H1 (cell line): Measurements from ENCODE around the gene MKNK2. TPM values are rescaled to one million over a fixed set of nuclear protein-coding genes. Genes with fewer than 3 reads are reported as not detected.

ENCODE experiments used
- CTCF ChIA-PET: fragments of 300-600 bp; sonication (Branson Sonifier 250); formaldehyde crosslinking; loops from one replicate; lab custom pipeline; 2021; ENCODE audit not compliant: partially characterized antibody; lab: Charles Lee
- POLR2A ChIA-PET: fragments of 300-600 bp; sonication (Branson Sonifier 250); formaldehyde crosslinking; loops from one replicate; lab custom pipeline; 2021; ENCODE audit warnings: inconsistent platforms; ENCODE audit not compliant: partially characterized antibody; lab: Charles Lee
- DNase-seq, 2 experiments: peaks; one replicate each; pipeline versions ENCODE4 v3.0.0 to v3.0.0-alpha.2; 2010 to 2022; ENCODE audit warnings: low spot score in 2 of 2, low read depth in 1 of 2, mixed read lengths in 1 of 2
- FAIRE-seq: peaks from 2 replicates; lab custom pipeline; 2011; peaks lifted over from hg19 to GRCh38; lab: Jason Lieb, UNC
- H2AFZ ChIP-seq: 2 replicates; pipeline ENCODE4 v1.8.1; 2012; ENCODE audit warnings: low read length, inconsistent platforms
- H2AK5ac ChIP-seq: 2 replicates; pipeline ENCODE4 v1.6.1; 2013; ENCODE audit warnings: low read depth, low read length
- H2BK120ac ChIP-seq: replicated peaks from 2 replicates; pipeline ENCODE3; 2013; ENCODE audit warnings: low read depth, low read length, inconsistent platforms
- H2BK12ac ChIP-seq: 2 replicates; pipeline ENCODE4 v1.6.1; 2013; ENCODE audit warnings: low read depth, low read length
- H2BK15ac ChIP-seq: 2 replicates; pipeline ENCODE4 v1.6.1; 2013; ENCODE audit warnings: low read length
- H2BK20ac ChIP-seq: 2 replicates; pipeline ENCODE4 v1.6.1; 2013; ENCODE audit warnings: low read length
- H2BK5ac ChIP-seq: 2 replicates; pipeline ENCODE4 v1.6.1; 2013; ENCODE audit warnings: low read depth, low read length
- H3K14ac ChIP-seq: 2 replicates; pipeline ENCODE4 v1.6.1; 2013; ENCODE audit warnings: inconsistent platforms; ENCODE audit not compliant: insufficient read length
- H3K18ac ChIP-seq: 2 replicates; pipeline ENCODE4 v1.6.1; 2013; ENCODE audit warnings: low read length; ENCODE audit errors: extremely low read depth
- H3K23ac ChIP-seq: 2 replicates; pipeline ENCODE4 v1.6.1; 2013; ENCODE audit warnings: inconsistent platforms; ENCODE audit not compliant: insufficient read length
- H3K23me2 ChIP-seq: 2 replicates; pipeline ENCODE4 v1.6.1; 2013; ENCODE audit warnings: low read depth, low read length
- H3K27ac ChIP-seq: 2 replicates; pipeline ENCODE4 v1.6.1; 2011; ENCODE audit warnings: low read depth, low read length, inconsistent platforms
- H3K27me3 ChIP-seq, 4 experiments: replicated peaks in 1 of 4; 1 replicate in 1 of 4; 2 replicates in 3 of 4; pipeline versions ENCODE4 v1.6.1 to v1.8.1; 2011 to 2013; ENCODE audit warnings: low read length in 3 of 4, mild to moderate bottlenecking in 3 of 4, inconsistent platforms in 2 of 4, mixed read lengths in 2 of 4, moderate library complexity in 1 of 4; ENCODE audit not compliant: control insufficient read depth in 3 of 4, insufficient read depth in 3 of 4; ENCODE audit errors: extremely low read depth in 1 of 4
- H3K36me3 ChIP-seq, 4 experiments: 2 replicates each; pipeline versions ENCODE4 v1.6.1 to v1.8.1; 2011 to 2013; ENCODE audit warnings: mild to moderate bottlenecking in 4 of 4, low read length in 3 of 4, moderate library complexity in 2 of 4, control low read depth in 1 of 4, inconsistent platforms in 1 of 4; ENCODE audit not compliant: insufficient read depth in 4 of 4, control insufficient read depth in 2 of 4
- H3K4ac ChIP-seq: replicated peaks from 2 replicates; pipeline ENCODE3; 2013; ENCODE audit warnings: low read length, low read depth, mixed read lengths, inconsistent platforms; ENCODE audit not compliant: insufficient read length
- H3K4me1 ChIP-seq, 4 experiments: replicated peaks in 1 of 4; 1 replicate in 1 of 4; 2 replicates in 3 of 4; pipeline versions ENCODE4 v1.6.1 to v1.8.1; 2011 to 2013; ENCODE audit warnings: low read length in 3 of 4, inconsistent platforms in 2 of 4, mixed read lengths in 1 of 4; ENCODE audit not compliant: insufficient read depth in 4 of 4, control insufficient read depth in 3 of 4
- H3K4me2 ChIP-seq, 2 experiments: 2 replicates each; pipeline versions ENCODE4 v1.6.1 to v1.8.1; 2011 to 2013; ENCODE audit warnings: low read depth in 2 of 2, low read length in 2 of 2, control low read depth in 1 of 2, inconsistent platforms in 1 of 2, mild to moderate bottlenecking in 1 of 2; ENCODE audit not compliant: insufficient read depth in 1 of 2
- H3K4me3 ChIP-seq, 4 experiments: fragments of 200-600, 300-600 bp in 1 of 4; sonication (generic), shearing (Covaris generic), sonication (Bioruptor Twin) in 1 of 4; 2 replicates each; pipeline versions ENCODE4 v1.5.1 to v1.8.1; 2011 to 2016; ENCODE audit warnings: low read length in 4 of 4, low read depth in 3 of 4, control low read depth in 2 of 4, inconsistent platforms in 2 of 4, mild to moderate bottlenecking in 2 of 4, mixed read lengths in 1 of 4, moderate library complexity in 1 of 4; ENCODE audit not compliant: insufficient read depth in 2 of 4; ENCODE audit errors: extremely low read depth in 1 of 4
- H3K56ac ChIP-seq: replicated peaks from 2 replicates; pipeline ENCODE3; 2013; ENCODE audit warnings: low read depth, mild to moderate bottlenecking, mixed read lengths, low read length, inconsistent platforms; ENCODE audit not compliant: insufficient read length
- H3K79me1 ChIP-seq: 2 replicates; pipeline ENCODE4 v1.6.1; 2013; ENCODE audit warnings: low read depth, low read length, control low read depth
- H3K79me2 ChIP-seq, 2 experiments: 2 replicates each; pipeline versions ENCODE4 v1.6.1 to v1.8.1; 2012 to 2013; ENCODE audit warnings: low read length in 2 of 2, mild to moderate bottlenecking in 2 of 2, inconsistent platforms in 1 of 2; ENCODE audit not compliant: insufficient read depth in 2 of 2, control insufficient read depth in 1 of 2
- H3K9ac ChIP-seq, 4 experiments: replicated peaks in 1 of 4; 1 replicate in 1 of 4; 2 replicates in 3 of 4; pipeline versions ENCODE4 v1.6.1 to v1.8.1; 2011 to 2013; ENCODE audit warnings: low read depth in 3 of 4, low read length in 3 of 4, control low read depth in 2 of 4, mild to moderate bottlenecking in 2 of 4, moderate library complexity in 2 of 4, inconsistent platforms in 1 of 4; ENCODE audit errors: extremely low read depth in 1 of 4
- H3K9me3 ChIP-seq, 2 experiments: 2 replicates each; pipeline versions ENCODE4 v1.6.1 to v1.8.1; 2012 to 2013; ENCODE audit warnings: mild to moderate bottlenecking in 2 of 2, moderate library complexity in 2 of 2, control low read depth in 1 of 2, inconsistent platforms in 1 of 2, low read depth in 1 of 2, low read length in 1 of 2, mixed read lengths in 1 of 2; ENCODE audit not compliant: insufficient read depth in 2 of 2
- H4K20me1 ChIP-seq, 2 experiments: replicated peaks in 1 of 2; 2 replicates each; pipeline versions ENCODE3 to v1.8.1; 2011 to 2013; ENCODE audit warnings: inconsistent platforms in 2 of 2, low read length in 2 of 2, mild to moderate bottlenecking in 1 of 2; ENCODE audit not compliant: insufficient read depth in 2 of 2, control insufficient read depth in 1 of 2
- H4K5ac ChIP-seq: 2 replicates; pipeline ENCODE4 v1.6.1; 2013; ENCODE audit warnings: low read length, low read depth, mixed read lengths, inconsistent platforms; ENCODE audit not compliant: insufficient read length
- H4K8ac ChIP-seq: 2 replicates; pipeline ENCODE4 v1.8.0; 2013; ENCODE audit warnings: mild to moderate bottlenecking, moderate library complexity, low read length, inconsistent platforms; ENCODE audit not compliant: insufficient read depth; ENCODE audit errors: extremely low read depth
- H4K91ac ChIP-seq: replicated peaks from 2 replicates; pipeline ENCODE3; 2013; ENCODE audit warnings: low read length, mixed read lengths, inconsistent platforms; ENCODE audit not compliant: insufficient read length
- ASH2L ChIP-seq: fragments of 200-600, 300-600 bp; sonication (generic); IDR thresholded peaks from one replicate; pipeline ENCODE4 v1.7.1; 2017; ENCODE audit warnings: low read length
- CEBPB ChIP-seq: IDR thresholded peaks from 2 replicates; pipeline ENCODE4 v1.6.1; 2012; ENCODE audit warnings: low read depth, low read length
- CHD1 ChIP-seq: IDR thresholded peaks from 2 replicates; pipeline ENCODE4 v1.6.1; 2012; ENCODE audit warnings: low read depth, low read length, improper control_type of control experiment
- JUN ChIP-seq: IDR thresholded peaks from 2 replicates; pipeline ENCODE4 v1.6.1; 2011; ENCODE audit warnings: low read depth, mild to moderate bottlenecking, improper control_type of control experiment, low read length
- PHF8 ChIP-seq: fragments of 200-600 bp; sonication (generic); conservative IDR thresholded peaks from 2 replicates; pipeline ENCODE4 v1.7.1; 2012; ENCODE audit warnings: low read depth, mild to moderate bottlenecking, inconsistent platforms, low read length, moderate library complexity
- RAD21 ChIP-seq, 2 experiments: IDR thresholded peaks in 1 of 2; conservative IDR thresholded peaks in 1 of 2; 2 replicates each; pipeline ENCODE4 v1.6.1; 2011; ENCODE audit warnings: low read depth in 2 of 2, low read length in 2 of 2, improper control_type of control experiment in 1 of 2, inconsistent platforms in 1 of 2, mild to moderate bottlenecking in 1 of 2, moderate library complexity in 1 of 2
- SRF ChIP-seq: IDR thresholded peaks from 2 replicates; pipeline ENCODE4 v1.6.1; 2011; ENCODE audit warnings: mild to moderate bottlenecking, low read depth, low read length, moderate library complexity
- TAF1 ChIP-seq: IDR thresholded peaks from 2 replicates; pipeline ENCODE4 v1.6.1; 2011; ENCODE audit warnings: mild to moderate bottlenecking, low read depth, low read length
- ZNF274 ChIP-seq: IDR thresholded peaks from 2 replicates; pipeline ENCODE4 v1.7.0; 2012; ENCODE audit warnings: low read length, borderline replicate concordance; ENCODE audit errors: extremely low read depth
- WGBS, 2 experiments: shearing (Covaris generic) in 1 of 2; methylation state at CpG; one replicate each; pipeline versions ENCODE4 v1.1.6 to v1.1.7; 2013 to 2015; ENCODE audit warnings: low lambda C conversion rate in 2 of 2, mixed read lengths in 2 of 2, inconsistent platforms in 1 of 2, low coverage in 1 of 2, missing lambda C conversion rate in 1 of 2; ENCODE audit not compliant: insufficient replicate concordance in 2 of 2, insufficient coverage in 1 of 2, insufficient read length in 1 of 2; ENCODE audit errors: extremely low coverage in 1 of 2, missing lambda C conversion rate in 1 of 2; 5-methylcytosine and 5-hydroxymethylcytosine counted together
- polyA plus RNA-seq, 7 experiments: library from polyadenylated mRNA; depleted of rRNA in 3 of 7; stranded (reverse) in 5 of 7; unstranded in 2 of 7; fragments of >200 nt in 5 of 7; fragments of 200-250 nt in 2 of 7; gene quantifications; 1 replicate in 5 of 7; 2 replicates in 1 of 7; 4 replicates in 1 of 7; pipeline versions ENCODE4 v1.2.1 to v1.2.3, GENCODE V29; 2011 to 2013; ENCODE audit warnings: missing spikeins in 2 of 7, mixed read lengths in 2 of 7
- total RNA-seq: library from RNA; stranded (reverse); fragmentation: NEBNext Ultra II Directional; extraction: Animal tissue kit (Norgen Biotek cat#: 25700); gene quantifications from 2 replicates; pipeline ENCODE4 v1.2.1, GENCODE V29; 2021

Gene MKNK2
- total and polyA plus RNA-seq, 2 of the 8 experiments (the other 6 are each of a cell fraction or from before 2014, with no cell fraction given) = 163 to 166 TPM

DNA sequence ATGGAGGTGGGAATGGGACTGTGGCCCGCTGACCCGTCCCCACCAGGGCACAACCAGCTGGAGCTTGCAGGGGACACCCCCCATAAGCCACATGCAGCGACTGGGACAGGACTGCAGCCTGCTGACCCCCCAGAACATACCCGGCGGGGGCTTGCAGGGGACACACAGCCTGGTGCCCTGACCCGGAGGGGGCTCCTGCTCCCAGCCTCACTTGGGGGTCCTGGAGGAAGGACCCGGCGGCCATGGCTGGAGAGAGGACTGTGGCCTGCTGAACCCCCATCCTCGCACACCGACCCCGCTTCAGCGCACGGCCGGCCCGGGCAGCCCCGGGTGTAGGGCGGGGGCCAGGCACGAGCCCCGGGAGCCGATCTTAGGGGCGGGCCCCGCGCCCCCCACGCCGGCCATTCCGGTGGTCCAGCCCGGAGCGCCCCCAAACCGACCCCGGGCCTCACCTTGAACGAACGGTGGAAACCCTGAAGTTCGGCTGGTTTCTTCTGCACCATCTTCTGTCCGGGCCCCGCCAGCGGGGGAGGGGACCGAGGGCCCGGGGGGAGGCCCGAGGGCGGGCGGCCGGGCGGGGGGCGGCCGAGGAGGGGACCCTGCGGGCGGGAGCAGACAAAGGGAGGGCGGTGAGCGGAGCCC lies 574 bp downstream of the MKNK2 start:
- Histone ChIP-seq H3K4ac (no peak overlapping the region), H3K23ac (no peak overlapping the region), H3K4me2 (peak overlapping the region; percentile 78 to 91), H2BK120ac (no peak overlapping the region), H4K91ac (no peak overlapping the region), H3K23me2 (peaks cover 4% of the 10 kb centered on the region; the same call in 1 of the 2 replicates), H4K20me1 (peaks cover 21 to 38% of the 10 kb centered on the region in 2 experiments), H4K8ac (peak overlapping the region; percentile 84; the same call in 1 of the 2 replicates), H3K36me3 (peaks cover 0 to 8% (median 0%) of the 10 kb centered on the region in 4 experiments; a peak in 3 of 8 replicates), H3K9me3 (no peaks in the 10 kb centered on the region), H3K9ac (peak overlapping the region; percentile 62 to 89 (median 68)), H3K4me1 (peaks cover 0 to 12% (median 8%) of the 10 kb centered on the region in 4 experiments; a peak in 5 of 7 replicates), H3K56ac (peak overlapping the region; percentile 90), H4K5ac (no peak overlapping the region), H2BK12ac (no peak overlapping the region), H3K79me1 (peaks cover 16% of the 10 kb centered on the region), H2BK5ac (no peak overlapping the region), H2BK20ac (no peak overlapping the region), H3K18ac (peak overlapping the region; percentile 9), H3K14ac (peak overlapping the region; percentile 92), H3K4me3 (peak overlapping the region; percentile 54 to 100 (median 88)), H3K27ac (no peak overlapping the region), H2BK15ac (no peak overlapping the region), H2AFZ (no peak overlapping the region), H3K79me2 (peaks cover 9 to 27% of the 10 kb centered on the region in 2 experiments; a peak in 2 of 4 replicates), H3K27me3 (no peaks in the 10 kb centered on the region), H2AK5ac (no peak overlapping the region)
- CTCF ChIA-PET = no interaction called here
- no peak for TF ChIP-seq RAD21 (IDR thresholded peaks at IDR 0.05 in 1 of 2, conservative IDR thresholded peaks at IDR 0.05 in 1 of 2; ENCODE audit: low read depth in 2 of 2, low read length in 2 of 2)
- TF ChIP-seq JUN = no peak
- no peak for TF ChIP-seq TAF1
- TF ChIP-seq ZNF274 = no peak
- no peak for TF ChIP-seq PHF8
- no peak for TF ChIP-seq CEBPB
- TF ChIP-seq CHD1 = no peak
- TF ChIP-seq ASH2L = no peak
- TF ChIP-seq SRF = no peak
- FAIRE-seq = no peak
- WGBS, 2 experiments = 2% methylated on average over 21 of the region's 49 CpGs; no CpG with 5 or more reads in 1 of the 2 experiments
- POLR2A ChIA-PET = interaction anchor here (0.7 to 22.2 kb wide), 10 partner anchors 10 to 86 kb away, joined by 3 to 524 read pairs (median 3); no protein-coding TSS in a partner anchor
- no peak for DNase-seq
